RWPE2 (cell line): Measurements from ENCODE around the gene TECPR2.
"Not testable (repeated sequence)": the region's sequence is repeated elsewhere in the genome, so short reads cannot be mapped to it uniquely, and the experiment has no call there.

Source experiments
- ATAC-seq: fragments of 200-7000 bp; cut with Tn5 transposase; 3 replicates; pipeline ENCODE4 v1.9.1; 2021; ENCODE audit warnings: low read depth
- DNase-seq: peaks from one replicate; pipeline ENCODE4 v3.0.0-alpha.2; 2020; ENCODE audit warnings: low spot score
- H3K27ac ChIP-seq: fragments of 450-650 bp; 2 replicates; pipeline ENCODE4 v1.5.1; 2017; ENCODE audit warnings: mild to moderate bottlenecking; ENCODE audit not compliant: poor library complexity, severe bottlenecking
- H3K27me3 ChIP-seq: fragments of 250-450 bp; sonication (Bioruptor Pico); 2 replicates; pipeline ENCODE4 v1.5.1; 2021; ENCODE audit warnings: mild to moderate bottlenecking, moderate library complexity; ENCODE audit not compliant: insufficient read depth, poor library complexity, severe bottlenecking
- H3K36me3 ChIP-seq: fragments of 250-450 bp; sonication (Bioruptor Pico); 2 replicates; pipeline ENCODE4 v1.5.1; 2020; ENCODE audit warnings: low read depth, mild to moderate bottlenecking, moderate library complexity
- H3K4me1 ChIP-seq: fragments of 250-450 bp; sonication (Bioruptor Pico); 2 replicates; pipeline ENCODE4 v1.5.1; 2021; ENCODE audit warnings: mild to moderate bottlenecking, moderate library complexity; ENCODE audit not compliant: insufficient read depth, poor library complexity, severe bottlenecking
- H3K4me3 ChIP-seq: fragments of 250-450 bp; sonication (Bioruptor Pico); 2 replicates; pipeline ENCODE4 v1.5.1; 2021; ENCODE audit warnings: mild to moderate bottlenecking, moderate library complexity; ENCODE audit not compliant: severe bottlenecking
- H3K9me3 ChIP-seq: fragments of 250-450 bp; sonication (Bioruptor Pico); 2 replicates; pipeline ENCODE4 v1.5.1; 2021; ENCODE audit warnings: mild to moderate bottlenecking, moderate library complexity; ENCODE audit not compliant: severe bottlenecking
- TF ChIP-seq, protein P1 (sequence below): fragments of 450-650 bp; IDR thresholded peaks from one replicate; pipeline ENCODE4 v1.5.1; 2017; ENCODE audit warnings: mild to moderate bottlenecking, moderate library complexity; ENCODE audit not compliant: poor library complexity, severe bottlenecking

TECPR2 gene

GRCh38 chr14:102537981-102538601, 175.3 kb downstream of the TECPR2 start:
- ATAC-seq = no peak
- no peaks in the 10 kb centered on the region for H3K27me3 ChIP-seq
- peaks cover 11% of the 10 kb centered on the region for H3K4me1 ChIP-seq
- DNase-seq = no peak
- H3K9me3 ChIP-seq = no peaks in the 10 kb centered on the region
- TF ChIP-seq, protein P1, sequence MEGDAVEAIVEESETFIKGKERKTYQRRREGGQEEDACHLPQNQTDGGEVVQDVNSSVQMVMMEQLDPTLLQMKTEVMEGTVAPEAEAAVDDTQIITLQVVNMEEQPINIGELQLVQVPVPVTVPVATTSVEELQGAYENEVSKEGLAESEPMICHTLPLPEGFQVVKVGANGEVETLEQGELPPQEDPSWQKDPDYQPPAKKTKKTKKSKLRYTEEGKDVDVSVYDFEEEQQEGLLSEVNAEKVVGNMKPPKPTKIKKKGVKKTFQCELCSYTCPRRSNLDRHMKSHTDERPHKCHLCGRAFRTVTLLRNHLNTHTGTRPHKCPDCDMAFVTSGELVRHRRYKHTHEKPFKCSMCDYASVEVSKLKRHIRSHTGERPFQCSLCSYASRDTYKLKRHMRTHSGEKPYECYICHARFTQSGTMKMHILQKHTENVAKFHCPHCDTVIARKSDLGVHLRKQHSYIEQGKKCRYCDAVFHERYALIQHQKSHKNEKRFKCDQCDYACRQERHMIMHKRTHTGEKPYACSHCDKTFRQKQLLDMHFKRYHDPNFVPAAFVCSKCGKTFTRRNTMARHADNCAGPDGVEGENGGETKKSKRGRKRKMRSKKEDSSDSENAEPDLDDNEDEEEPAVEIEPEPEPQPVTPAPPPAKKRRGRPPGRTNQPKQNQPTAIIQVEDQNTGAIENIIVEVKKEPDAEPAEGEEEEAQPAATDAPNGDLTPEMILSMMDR = no peak
- H3K36me3 ChIP-seq = no peaks in the 10 kb centered on the region
- no peak overlapping the region for H3K4me3 ChIP-seq
- no peak overlapping the region for H3K27ac ChIP-seq

DNA sequence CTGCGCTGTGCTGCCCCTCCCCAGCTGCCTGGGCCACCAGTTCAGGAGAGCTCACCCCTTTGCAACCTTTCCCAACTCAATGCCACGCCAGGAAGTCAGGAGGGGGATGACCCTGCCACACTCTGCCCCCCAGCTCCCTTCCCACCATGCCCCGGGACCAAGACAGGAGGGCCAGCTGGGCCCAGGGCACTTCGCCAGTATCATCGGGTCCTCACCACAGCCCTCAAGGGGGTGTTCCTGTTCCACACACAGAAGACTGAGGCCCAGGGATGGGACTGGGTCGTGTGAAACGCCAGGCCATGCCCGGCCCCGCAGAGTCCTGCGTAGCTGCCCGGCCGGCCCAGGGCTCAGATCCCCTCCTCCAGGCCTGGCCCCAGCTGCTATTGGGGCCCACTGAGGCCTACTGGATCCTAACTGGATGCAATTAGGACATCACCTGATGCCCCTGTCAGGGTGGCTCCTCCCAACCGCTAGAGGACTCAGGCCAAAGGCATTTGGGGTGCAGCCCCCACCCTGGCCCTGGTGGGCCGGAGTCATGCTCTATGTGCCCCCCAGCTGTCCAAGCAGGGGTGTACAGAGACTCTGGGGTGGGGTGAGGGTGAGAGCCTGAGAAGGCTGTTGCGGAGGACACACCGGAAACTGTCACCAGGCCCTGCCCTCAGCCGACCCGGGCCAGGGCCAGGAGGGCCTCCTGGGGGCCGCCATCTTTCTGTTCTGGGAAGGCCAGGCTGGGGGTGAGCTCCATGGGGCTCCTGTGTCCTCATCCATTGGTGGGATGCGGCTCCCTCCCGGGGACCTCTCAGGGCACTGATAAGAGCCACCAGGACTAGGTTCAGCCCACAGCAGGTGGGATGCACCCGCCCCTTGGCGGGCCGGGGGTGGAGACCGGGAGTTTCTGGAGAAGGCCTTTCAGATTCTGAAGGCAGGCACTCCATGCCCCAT, 176.1 kb downstream of the TECPR2 start:
- ATAC-seq (no peak), DNase-seq (no peak)
- TF ChIP-seq, protein P1 = no peak
- Histone ChIP-seq H3K9me3 (no peaks in the 10 kb centered on the region), H3K36me3 (no peaks in the 10 kb centered on the region), H3K27me3 (no peaks in the 10 kb centered on the region), H3K4me1 (peaks cover 11% of the 10 kb centered on the region), H3K27ac (no peak overlapping the region), H3K4me3 (no peak overlapping the region)

GRCh38 chr14:102539544-102540314, 177.0 kb downstream of the TECPR2 start:
- DNase-seq = no peak
- peak overlapping the region; percentile 5 for H3K27ac ChIP-seq
- H3K4me3 ChIP-seq = no peak overlapping the region

GRCh38 chr14:102540315-102541028, 177.7 kb downstream of the TECPR2 start:
- no peak for DNase-seq
- no peak overlapping the region for H3K4me3 ChIP-seq
- TF ChIP-seq, protein P1 = no peak
- H3K9me3 ChIP-seq = no peaks in the 10 kb centered on the region
- no peaks in the 10 kb centered on the region for H3K36me3 ChIP-seq
- H3K27me3 ChIP-seq = peaks cover 4% of the 10 kb centered on the region
- ATAC-seq = peak; percentile 15; the same call in 1 of the 3 replicates
- H3K4me1 ChIP-seq = peaks cover 15% of the 10 kb centered on the region
- H3K27ac ChIP-seq = peak overlapping the region; percentile 5

More at GRCh38 chr14:102539544-102540314, 177.0 kb downstream of the TECPR2 start:
- TF ChIP-seq, protein P1 = no peak
- Histone ChIP-seq H3K9me3 (no peaks in the 10 kb centered on the region), H3K4me1 (peaks cover 15% of the 10 kb centered on the region), H3K36me3 (no peaks in the 10 kb centered on the region), H3K27me3 (peaks cover 4% of the 10 kb centered on the region)
- peak; percentile 31 for ATAC-seq

- H3K36me3 ChIP-seq, H3K4me3 ChIP-seq, H3K27ac ChIP-seq, H3K9me3 ChIP-seq, H3K27me3 ChIP-seq, DNase-seq: not testable (repeated sequence)
- ATAC-seq = peak; percentile 22; the same call in 2 of the 3 replicates
- H3K4me1 ChIP-seq = peaks cover 15% of the 10 kb centered on the region
Observed at GRCh38 chr14:102541029-102541491, 178.3 kb downstream of the TECPR2 start.
